ES-I3 (cell line): Measurements from ENCODE around the gene COLEC12.
"Not testable (repeated sequence)": the region's sequence is repeated elsewhere in the genome, so short reads cannot be mapped to it uniquely, and the experiment has no call there.

ENCODE experiments used
- H3K36me3 ChIP-seq: 2 replicates; pipeline ENCODE4 v1.6.1; 2013; ENCODE audit warnings: mild to moderate bottlenecking, low read length, control low read depth, moderate library complexity; ENCODE audit not compliant: insufficient read depth
- H3K4me1 ChIP-seq: 2 replicates; pipeline ENCODE4 v1.6.1; 2013; ENCODE audit warnings: mild to moderate bottlenecking, control low read depth, low read length; ENCODE audit not compliant: insufficient read depth
- H3K9ac ChIP-seq: 2 replicates; pipeline ENCODE4 v1.6.1; 2013; ENCODE audit warnings: low read depth, mild to moderate bottlenecking, low read length, moderate library complexity
- H3K9me3 ChIP-seq: 2 replicates; pipeline ENCODE4 v1.6.1; 2013; ENCODE audit warnings: mild to moderate bottlenecking, low read length, moderate library complexity; ENCODE audit not compliant: control insufficient read depth, insufficient read depth

Gene COLEC12

DNA sequence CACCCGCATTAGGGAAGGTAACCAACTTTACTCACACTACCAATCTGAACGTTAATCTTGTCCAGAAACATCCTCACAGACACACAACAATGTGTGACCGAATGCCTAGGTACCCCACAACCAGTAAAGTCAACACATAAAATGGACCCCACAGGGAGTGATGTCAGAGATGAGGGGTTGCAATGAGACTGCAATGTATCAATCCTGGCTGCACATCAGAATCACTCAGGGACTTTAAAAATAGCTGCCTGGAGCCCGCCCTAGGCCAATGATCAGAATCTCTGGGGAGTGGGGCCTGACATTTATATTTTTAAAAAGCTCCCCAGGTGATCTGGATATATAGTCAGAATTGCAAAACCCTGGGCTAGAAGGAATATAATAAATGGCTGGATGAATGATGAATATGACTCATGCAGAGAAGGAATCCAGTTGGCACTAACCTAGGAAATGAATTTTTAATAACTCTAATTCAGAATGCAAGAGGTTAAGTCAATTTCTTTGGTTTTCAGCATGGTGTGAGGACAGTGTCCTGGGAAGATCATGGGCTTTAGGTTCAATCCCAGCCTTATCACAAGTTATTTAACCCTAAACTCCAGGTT is 92.8 kb downstream of the COLEC12 start:
- H3K36me3 ChIP-seq = no peaks in the 10 kb centered on the region
- no peak overlapping the region for H3K9ac ChIP-seq
- H3K4me1 ChIP-seq = no peaks in the 10 kb centered on the region
- peaks cover 3% of the 10 kb centered on the region; the same call in 1 of the 2 replicates for H3K9me3 ChIP-seq

DNA sequence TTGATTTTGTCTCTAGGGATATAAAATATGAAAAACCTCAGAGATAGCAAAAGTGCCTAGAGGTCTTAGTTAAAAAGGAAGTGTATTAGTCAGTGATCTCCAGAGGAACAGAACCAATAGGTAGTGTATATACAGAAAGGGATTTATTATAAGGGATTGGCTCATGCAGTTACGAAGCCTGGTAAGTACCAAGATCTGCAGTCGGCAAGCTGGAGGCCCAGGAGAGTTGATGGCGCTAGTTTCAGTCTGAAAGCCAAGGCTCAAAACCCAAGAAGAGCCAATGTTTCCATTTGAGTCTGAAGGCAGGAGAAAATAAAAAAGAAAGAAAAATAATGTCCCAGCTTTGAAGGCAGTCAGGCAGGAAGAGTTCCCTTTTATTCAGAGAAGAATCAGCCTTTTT is 93.3 kb downstream of the COLEC12 start:
- Histone ChIP-seq H3K4me1 (no peaks in the 10 kb centered on the region), H3K9ac (no peak overlapping the region), H3K36me3 (no peaks in the 10 kb centered on the region), H3K9me3 (peaks cover 3% of the 10 kb centered on the region; the same call in 1 of the 2 replicates)

DNA sequence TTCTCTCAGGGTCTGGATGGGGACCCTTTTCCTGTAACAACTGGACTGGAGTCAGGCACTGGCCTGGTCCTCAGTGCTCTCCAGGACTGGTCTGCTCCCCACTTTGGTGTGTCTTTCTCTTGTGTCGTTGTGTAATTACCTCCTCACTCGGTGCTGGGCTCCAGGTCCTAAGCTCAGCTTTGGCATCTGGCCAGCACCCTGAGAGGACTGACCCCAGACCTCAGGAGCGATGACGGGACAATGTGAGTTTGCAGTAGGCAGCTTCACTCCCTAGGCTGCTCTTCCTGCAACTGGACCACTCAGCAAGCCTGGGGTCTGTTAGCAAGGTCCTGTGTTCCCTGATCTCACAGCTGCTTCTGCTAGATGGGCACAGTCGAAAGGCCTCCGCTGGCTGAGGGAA is 93.8 kb downstream of the COLEC12 start:
- Histone ChIP-seq H3K9ac (no peak overlapping the region), H3K4me1 (no peaks in the 10 kb centered on the region), H3K36me3 (no peaks in the 10 kb centered on the region), H3K9me3 (peaks cover 3% of the 10 kb centered on the region; the same call in 1 of the 2 replicates)

DNA sequence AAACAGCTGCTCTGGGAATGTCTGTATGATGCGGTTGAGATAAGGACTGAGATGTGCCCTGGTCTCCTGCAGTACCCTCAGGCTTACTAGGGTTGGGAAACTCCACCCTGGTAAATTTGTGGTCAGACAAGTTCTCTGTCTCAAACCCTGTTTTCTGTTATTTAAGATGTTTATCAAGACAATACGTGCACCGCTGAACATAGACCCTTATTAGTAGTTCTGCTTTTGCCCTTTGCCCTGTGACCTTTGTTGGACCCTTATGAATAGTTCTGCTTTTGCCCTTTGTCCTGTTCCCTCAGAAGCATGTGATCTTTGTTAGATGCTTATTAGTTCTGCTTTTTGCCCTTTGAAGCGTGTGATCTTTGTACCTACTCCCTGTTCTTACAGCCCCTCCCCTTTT is 95.5 kb downstream of the COLEC12 start:
- H3K36me3 ChIP-seq, H3K4me1 ChIP-seq, H3K9me3 ChIP-seq, H3K9ac ChIP-seq: not testable (repeated sequence)

DNA sequence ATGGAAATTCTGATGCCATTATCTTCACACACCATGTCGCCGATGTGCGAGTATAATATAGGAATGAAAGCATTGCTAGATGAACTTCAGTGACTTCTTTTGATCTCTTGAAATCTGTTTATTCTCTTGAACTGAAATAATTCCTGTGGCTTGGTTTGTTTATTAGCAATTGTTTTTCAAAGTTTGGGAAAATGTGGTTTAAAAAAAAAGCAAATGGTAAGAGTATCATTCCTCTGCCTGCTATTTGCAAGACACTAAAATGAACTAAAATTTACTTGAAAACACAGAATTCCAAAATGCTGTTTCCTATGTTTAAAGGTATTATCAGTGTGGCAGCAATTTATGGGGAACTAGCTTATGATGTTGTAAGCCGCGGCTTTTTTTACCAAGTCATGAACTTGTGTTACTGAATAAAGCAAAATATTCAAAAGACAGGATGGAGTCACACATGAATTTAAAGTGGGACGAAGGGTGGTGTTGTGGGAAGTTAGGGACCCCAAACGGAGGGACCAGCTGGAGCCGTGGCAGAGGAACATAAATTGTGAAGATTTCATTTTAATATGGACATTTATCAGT is 96.4 kb downstream of the COLEC12 start:
- H3K9ac ChIP-seq = no peak overlapping the region
- H3K9me3 ChIP-seq = peaks cover 3% of the 10 kb centered on the region; the same call in 1 of the 2 replicates
- H3K4me1 ChIP-seq = no peaks in the 10 kb centered on the region
- H3K36me3 ChIP-seq = no peaks in the 10 kb centered on the region

DNA sequence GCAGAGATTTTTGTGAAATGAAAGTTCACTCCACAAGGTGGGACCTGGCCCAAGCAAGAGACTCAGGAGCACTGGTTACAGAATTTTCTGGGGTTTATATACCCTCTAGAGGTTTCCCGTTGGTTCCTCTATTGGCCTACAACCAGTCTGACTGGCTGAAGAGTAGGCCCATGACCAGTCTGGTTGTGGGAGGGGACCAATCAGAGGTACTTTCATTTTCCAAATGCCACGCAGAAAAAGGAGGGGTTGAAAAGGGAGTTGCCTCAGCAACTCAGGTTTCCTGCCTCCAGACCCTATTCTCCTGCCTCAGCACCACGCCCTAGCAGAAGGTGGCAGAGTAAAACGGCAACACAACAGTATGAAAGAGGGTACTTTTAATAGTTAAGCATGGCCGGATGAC is 98.4 kb downstream of the COLEC12 start:
- Histone ChIP-seq H3K36me3 (no peaks in the 10 kb centered on the region), H3K4me1 (no peaks in the 10 kb centered on the region), H3K9me3 (peaks cover 3% of the 10 kb centered on the region; the same call in 1 of the 2 replicates), H3K9ac (no peak overlapping the region)

DNA sequence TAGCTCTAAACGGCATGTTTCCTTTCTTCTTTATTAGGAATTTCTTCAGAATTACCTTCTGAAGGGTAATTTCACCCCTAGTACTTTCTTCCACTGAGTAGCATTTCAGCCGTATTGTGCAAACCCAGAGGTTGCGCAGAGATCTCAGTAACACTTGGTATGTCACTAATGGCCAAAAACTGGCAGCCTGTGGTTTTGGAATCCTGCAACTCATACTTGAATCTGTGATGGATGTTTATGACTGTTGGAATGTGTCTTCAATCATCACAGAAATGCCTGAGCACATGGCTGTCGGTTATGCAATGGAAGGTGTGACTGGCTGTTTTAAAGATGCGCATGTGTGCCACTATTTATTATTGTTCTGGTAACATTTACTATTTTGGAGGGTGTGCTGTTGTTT is 100.0 kb downstream of the COLEC12 start:
- H3K4me1 ChIP-seq = no peaks in the 10 kb centered on the region
- no peaks in the 10 kb centered on the region for H3K36me3 ChIP-seq
- no peak overlapping the region for H3K9ac ChIP-seq
- no peaks in the 10 kb centered on the region; the same call in 1 of the 2 replicates for H3K9me3 ChIP-seq

DNA sequence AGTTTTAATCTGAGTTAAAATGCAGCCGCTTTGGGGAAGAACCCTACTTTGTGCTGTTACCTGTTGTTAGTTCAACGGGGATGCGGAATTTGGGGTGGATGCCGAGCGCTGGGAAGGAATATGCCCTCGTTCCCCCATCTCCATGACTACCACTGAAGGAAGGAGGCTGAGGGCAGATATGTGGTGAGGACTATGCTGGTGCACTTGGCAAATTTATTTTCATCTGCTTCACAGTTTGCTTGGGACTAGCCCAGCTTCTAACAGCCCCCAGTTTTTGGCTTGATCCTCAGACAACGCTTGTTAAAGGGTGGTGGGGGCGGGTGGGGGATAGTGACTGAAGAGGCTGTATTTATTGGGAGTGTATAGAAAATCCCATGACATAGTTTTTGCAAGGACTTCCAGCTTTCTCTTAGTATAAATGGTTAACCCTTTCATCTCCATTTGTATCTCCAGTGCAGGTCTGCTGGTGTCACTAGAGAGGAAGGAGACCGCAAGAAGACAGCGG is 100.8 kb downstream of the COLEC12 start:
- H3K9me3 ChIP-seq = no peaks in the 10 kb centered on the region; the same call in 1 of the 2 replicates
- H3K4me1 ChIP-seq = no peaks in the 10 kb centered on the region
- no peak overlapping the region for H3K9ac ChIP-seq
- H3K36me3 ChIP-seq = no peaks in the 10 kb centered on the region

DNA sequence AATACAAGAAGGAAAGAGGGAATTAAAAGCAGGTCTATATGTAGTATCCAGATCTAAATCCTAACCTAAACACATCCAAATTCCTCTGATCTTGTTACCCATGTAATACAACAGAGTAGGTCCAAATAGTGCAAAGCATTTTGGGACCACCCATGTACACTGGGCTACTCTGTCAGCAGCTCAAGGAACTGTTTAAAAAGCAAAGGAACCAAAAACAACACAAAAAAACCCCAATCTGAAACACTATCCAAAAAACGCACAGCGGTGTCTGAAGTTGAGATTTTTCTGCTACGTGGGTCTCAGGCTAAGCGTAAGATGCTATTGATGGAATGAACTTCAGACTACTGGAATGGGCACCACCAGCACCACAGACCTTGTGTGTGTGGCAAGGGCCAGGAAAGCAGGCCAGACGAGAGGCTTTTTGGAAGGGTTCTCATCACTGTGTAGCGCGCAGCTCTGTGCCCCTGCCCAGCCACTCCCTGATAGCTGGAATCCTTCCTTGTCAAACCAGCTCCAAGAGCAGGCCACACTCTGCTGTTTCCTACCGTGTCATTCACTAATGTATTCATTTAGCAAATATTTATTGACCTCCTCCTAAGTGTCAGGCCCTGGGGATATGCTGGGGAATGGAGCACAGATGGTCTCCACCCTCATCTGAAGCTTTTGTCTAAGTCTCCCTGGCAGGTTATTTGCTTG is 101.4 kb downstream of the COLEC12 start:
- H3K9ac ChIP-seq = no peak overlapping the region
- no peaks in the 10 kb centered on the region for H3K4me1 ChIP-seq
- H3K9me3 ChIP-seq = no peaks in the 10 kb centered on the region; the same call in 1 of the 2 replicates
- H3K36me3 ChIP-seq = no peaks in the 10 kb centered on the region

DNA sequence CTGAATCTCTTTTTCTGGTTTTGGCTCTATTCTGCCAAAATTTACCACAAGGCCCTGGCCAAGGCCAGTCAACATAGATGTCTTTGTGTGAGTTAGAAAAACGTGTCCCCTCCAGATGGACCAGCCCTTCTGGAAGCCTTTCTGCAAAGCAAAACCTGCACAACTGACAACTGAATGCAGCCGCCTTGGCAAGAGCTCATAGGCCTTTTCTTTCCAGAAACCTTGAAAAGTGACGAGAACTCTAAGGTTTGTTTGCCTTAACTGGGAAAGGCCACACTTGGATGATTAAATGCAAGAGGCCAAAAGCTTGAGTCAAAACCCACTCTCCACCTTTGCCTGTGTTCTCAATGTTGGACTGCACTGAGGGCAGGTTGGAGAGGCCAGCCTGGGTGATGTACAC is 103.9 kb downstream of the COLEC12 start:
- Histone ChIP-seq H3K9ac (no peak overlapping the region), H3K9me3 (no peaks in the 10 kb centered on the region), H3K4me1 (no peaks in the 10 kb centered on the region), H3K36me3 (no peaks in the 10 kb centered on the region)

DNA sequence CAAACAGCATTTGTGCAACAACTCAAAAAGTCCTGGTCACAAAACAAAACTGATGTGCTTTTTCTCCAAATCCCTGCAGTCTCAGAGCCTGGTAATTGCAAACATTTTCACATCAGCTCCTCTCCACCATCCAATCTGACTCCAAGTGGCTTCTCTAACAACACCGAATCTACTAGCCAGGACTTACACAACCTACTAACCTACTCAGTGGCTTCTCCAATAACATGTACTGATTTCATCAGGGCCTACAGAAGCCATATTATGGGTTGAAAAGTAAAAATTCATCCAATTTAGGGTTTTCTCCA is 104.3 kb downstream of the COLEC12 start:
- Histone ChIP-seq H3K9me3 (no peaks in the 10 kb centered on the region), H3K36me3 (no peaks in the 10 kb centered on the region), H3K4me1 (no peaks in the 10 kb centered on the region), H3K9ac (no peak overlapping the region)

DNA sequence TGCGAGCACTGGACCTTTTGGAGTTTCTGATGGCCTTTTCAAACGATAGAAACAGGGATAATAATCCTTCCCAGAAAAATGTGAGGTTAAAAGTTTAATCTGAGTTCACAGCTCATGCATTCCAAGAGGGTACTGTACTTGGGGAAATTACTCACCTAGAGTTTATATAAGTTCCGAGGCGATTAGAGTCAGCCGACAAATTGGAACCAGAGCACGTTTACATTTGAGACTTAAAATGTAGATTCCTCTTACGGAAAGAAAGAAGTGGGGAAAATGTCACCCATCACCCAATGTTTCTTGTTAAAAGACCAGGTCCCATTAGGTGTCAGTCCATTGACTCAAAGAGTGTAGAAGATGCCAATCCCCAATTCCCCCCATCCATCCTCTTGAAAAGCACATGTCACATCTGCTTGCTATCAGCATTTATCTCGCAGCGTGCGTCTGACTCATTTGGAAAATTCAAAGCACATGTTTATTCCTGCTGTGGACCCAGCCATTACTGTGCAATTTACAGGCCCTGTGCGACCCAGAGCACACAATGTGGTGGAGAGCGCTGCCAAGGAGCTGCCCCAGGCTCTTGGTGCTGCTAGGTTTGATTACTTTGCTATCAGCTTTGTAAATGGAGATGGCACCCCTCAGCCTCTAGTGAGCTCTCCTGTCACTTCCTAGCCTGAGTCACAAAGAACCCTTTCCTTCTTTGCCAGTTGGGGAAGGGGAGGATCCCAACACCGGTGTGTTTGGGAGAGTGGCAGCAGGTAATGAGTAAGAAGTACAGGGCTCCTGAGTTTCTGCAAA is 104.8 kb downstream of the COLEC12 start:
- Histone ChIP-seq H3K9ac (no peak overlapping the region), H3K36me3 (no peaks in the 10 kb centered on the region), H3K4me1 (no peaks in the 10 kb centered on the region), H3K9me3 (no peaks in the 10 kb centered on the region)

DNA sequence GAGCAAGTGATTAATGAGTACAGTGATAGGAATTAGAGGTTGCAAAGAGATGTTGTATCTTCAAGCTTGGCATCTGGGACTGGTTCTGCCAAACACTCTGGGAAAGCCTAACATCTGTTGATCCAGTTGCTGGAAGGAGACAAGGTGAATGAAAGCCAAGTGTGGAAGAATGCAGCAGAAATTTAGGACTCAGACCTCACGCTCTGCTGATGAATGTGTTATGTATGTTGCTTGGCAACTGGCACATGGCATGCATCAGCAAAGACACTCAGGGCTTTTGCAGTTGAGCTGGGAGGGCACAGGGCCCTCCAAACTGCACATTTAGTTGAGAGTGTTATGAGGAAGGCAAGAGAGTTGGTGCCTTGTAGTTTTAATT is 105.5 kb downstream of the COLEC12 start:
- Histone ChIP-seq H3K9ac (no peak overlapping the region), H3K36me3 (no peaks in the 10 kb centered on the region), H3K9me3 (no peaks in the 10 kb centered on the region), H3K4me1 (no peaks in the 10 kb centered on the region)

DNA sequence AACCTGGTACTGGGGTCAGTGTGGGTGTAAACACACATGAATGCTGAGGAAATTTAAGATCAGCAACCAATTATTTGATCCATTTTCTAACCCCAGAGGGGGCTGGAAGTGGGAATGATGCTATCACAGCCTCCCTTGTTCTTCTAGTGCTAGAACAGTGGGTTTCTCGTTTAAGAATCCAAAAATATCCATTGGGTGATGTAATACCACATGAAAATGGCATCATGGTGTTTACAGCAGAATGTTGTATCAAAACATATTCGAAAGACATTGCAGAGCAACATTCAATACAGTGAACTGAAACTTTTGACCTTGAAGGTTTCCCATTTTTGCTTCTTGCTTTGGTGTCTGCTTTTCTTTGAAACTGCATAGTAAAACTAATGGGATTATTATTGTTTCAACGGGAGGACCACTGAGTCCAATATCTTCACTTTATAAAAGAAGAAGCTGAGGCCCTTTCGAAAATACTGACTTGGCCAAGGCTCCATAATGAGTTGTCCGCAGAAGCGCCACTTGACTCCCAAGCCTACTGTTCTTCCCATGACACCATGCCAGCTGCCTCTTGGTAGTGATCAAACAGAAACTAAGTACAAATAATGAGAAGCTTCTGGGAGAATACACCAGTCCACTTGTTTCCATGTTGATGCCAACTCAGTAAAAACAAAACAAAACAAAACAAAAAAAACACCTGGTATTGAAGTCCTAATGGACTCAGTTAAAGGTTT is 106.1 kb downstream of the COLEC12 start:
- Histone ChIP-seq H3K36me3 (no peaks in the 10 kb centered on the region), H3K9me3 (no peaks in the 10 kb centered on the region), H3K9ac (no peak overlapping the region), H3K4me1 (no peaks in the 10 kb centered on the region)
